GM12878 (cell line): ENCODE measurements around the gene AKT1.

ENCODE experiments used
- GABPA ChIP-seq: IDR thresholded peaks from 2 replicates; pipeline ENCODE4 v1.6.1; 2014; ENCODE audit warnings: antibody characterized with exemption, low read depth, mild to moderate bottlenecking, inconsistent platforms
- JUND ChIP-seq: IDR thresholded peaks from 2 replicates; pipeline ENCODE4 v1.6.1; 2012; ENCODE audit warnings: low read depth, mild to moderate bottlenecking, low read length, improper control_type of control experiment, moderate library complexity
- POLR2A ChIP-seq: IDR thresholded peaks from 2 replicates; pipeline ENCODE4 v1.6.1; 2011; ENCODE audit warnings: low read depth, mild to moderate bottlenecking, low read length
- RUNX3 ChIP-seq: IDR thresholded peaks from 2 replicates; pipeline ENCODE4 v1.6.1; 2012; ENCODE audit warnings: low read length, inconsistent platforms
- ZZZ3 ChIP-seq: IDR thresholded peaks from 2 replicates; pipeline ENCODE4 v1.6.1; 2011; ENCODE audit warnings: low read depth; ENCODE audit not compliant: control insufficient read depth, insufficient read length
- TF ChIP-seq, protein P1 (sequence below): IDR thresholded peaks from 2 replicates; pipeline ENCODE4 v1.6.1; 2012; ENCODE audit warnings: low read depth, low read length, improper control_type of control experiment
- TF ChIP-seq, protein P2 (sequence below): fragments of 450-650 bp; IDR thresholded peaks from 2 replicates; pipeline ENCODE4 v1.6.1; 2017; ENCODE audit warnings: antibody characterized with exemption, mild to moderate bottlenecking, moderate library complexity

DNA sequence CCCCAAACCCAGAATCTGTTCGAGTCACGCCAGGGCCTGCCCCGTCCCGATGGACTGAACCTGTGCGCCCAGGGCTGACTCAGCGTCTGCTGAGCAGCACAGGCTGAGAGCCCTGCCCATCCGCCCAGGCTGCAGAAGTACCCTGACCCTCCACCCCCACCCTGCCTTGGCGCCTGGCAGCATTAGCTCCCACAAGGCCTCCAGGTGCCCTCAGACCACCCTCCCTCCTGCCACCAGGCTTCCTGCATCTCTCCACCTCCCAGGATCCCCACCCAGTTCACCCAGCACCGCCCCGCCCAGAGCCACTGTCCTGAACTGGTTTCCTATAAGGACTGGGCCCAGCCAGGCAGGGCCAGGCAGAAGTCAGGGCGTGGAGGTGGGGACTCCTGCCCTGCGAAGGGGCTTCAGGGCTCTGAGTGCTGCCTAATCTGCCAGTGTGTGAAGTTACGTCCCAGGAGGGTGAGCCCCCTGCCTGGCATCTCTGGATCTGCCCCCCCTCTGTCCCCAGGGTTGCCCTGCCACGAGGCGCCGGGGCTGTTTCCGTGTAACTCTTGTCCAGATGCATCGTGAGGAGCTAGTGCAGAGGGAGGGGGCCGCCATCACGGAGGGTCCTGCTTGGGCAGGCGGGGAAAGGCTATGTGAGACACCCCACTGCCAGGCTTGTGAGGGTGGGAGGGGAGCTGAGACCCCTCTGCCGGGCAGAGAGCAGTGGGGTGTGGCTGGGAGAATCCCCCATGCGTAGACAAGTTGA lies 62.4 kb downstream of the AKT1 start:
- TF ChIP-seq, protein P1, sequence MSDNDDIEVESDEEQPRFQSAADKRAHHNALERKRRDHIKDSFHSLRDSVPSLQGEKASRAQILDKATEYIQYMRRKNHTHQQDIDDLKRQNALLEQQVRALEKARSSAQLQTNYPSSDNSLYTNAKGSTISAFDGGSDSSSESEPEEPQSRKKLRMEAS = no peak
- TF ChIP-seq ZZZ3 (no peak), GABPA (no peak), RUNX3 (no peak), JUND (no peak), POLR2A (no peak)
- TF ChIP-seq, protein P2, sequence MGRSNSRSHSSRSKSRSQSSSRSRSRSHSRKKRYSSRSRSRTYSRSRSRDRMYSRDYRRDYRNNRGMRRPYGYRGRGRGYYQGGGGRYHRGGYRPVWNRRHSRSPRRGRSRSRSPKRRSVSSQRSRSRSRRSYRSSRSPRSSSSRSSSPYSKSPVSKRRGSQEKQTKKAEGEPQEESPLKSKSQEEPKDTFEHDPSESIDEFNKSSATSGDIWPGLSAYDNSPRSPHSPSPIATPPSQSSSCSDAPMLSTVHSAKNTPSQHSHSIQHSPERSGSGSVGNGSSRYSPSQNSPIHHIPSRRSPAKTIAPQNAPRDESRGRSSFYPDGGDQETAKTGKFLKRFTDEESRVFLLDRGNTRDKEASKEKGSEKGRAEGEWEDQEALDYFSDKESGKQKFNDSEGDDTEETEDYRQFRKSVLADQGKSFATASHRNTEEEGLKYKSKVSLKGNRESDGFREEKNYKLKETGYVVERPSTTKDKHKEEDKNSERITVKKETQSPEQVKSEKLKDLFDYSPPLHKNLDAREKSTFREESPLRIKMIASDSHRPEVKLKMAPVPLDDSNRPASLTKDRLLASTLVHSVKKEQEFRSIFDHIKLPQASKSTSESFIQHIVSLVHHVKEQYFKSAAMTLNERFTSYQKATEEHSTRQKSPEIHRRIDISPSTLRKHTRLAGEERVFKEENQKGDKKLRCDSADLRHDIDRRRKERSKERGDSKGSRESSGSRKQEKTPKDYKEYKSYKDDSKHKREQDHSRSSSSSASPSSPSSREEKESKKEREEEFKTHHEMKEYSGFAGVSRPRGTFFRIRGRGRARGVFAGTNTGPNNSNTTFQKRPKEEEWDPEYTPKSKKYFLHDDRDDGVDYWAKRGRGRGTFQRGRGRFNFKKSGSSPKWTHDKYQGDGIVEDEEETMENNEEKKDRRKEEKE = no peak
